Mucosa of descending colon (tissue), 3 donors: ENCODE measurements around the gene PSD2. TPM values are rescaled to one million over a fixed set of nuclear protein-coding genes. Genes with fewer than 3 reads are reported as not detected.

Experiments used
- ATAC-seq: fragments of 200-7000 bp; cut with Tn5 transposase; one replicate; pipeline ENCODE4 v1.9.1; 2020; ENCODE audit warnings: mild to moderate bottlenecking, moderate library complexity
- DNase-seq, 3 donors: peaks; one replicate each; pipeline ENCODE4 v3.0.0-alpha.2; 2020
- H3K36me3 ChIP-seq: fragments of 200-600 bp; one replicate; pipeline ENCODE4 v1.8.0; 2021; ENCODE audit warnings: low read depth, mild to moderate bottlenecking
- H3K4me1 ChIP-seq: fragments of 200-600 bp; one replicate; pipeline ENCODE4 v1.8.0; 2021; ENCODE audit warnings: low read depth, mild to moderate bottlenecking
- H3K4me3 ChIP-seq: fragments of 200-600 bp; one replicate; pipeline ENCODE4 v1.8.0; 2021; ENCODE audit warnings: mild to moderate bottlenecking
- H3K9me3 ChIP-seq: fragments of 200-600 bp; one replicate; pipeline ENCODE4 v1.8.0; 2021; ENCODE audit warnings: mild to moderate bottlenecking
- intact Hi-C, 2 donors: fragments of 100-400 bp; cut with DNase I in 1 of 2; cut with micrococcal nuclease in 1 of 2; formaldehyde crosslinking; loops; one replicate each; pipeline versions ENCODE4 v1.11.0 to v1.11.1; 2022; cut with DNase I, micrococcal nuclease
- total RNA-seq, 3 donors: library from RNA; stranded (reverse); fragmentation: NEBNext Ultra II Directional in 2 of 3; extraction: Animal tissue kit (Norgen Biotek cat#: 25700) in 2 of 3; gene quantifications; one replicate each; pipeline versions ENCODE4 v1.2.1 to v1.2.4, GENCODE V29; 2021 to 2023
- TF ChIP-seq, protein P1 (sequence below): fragments of 200-600 bp; IDR thresholded peaks from one replicate; pipeline ENCODE4 v1.8.0; 2022; ENCODE audit warnings: antibody characterized with exemption, mild to moderate bottlenecking
- donor health status: DM: no; HTN: no; CAD: no; lungs with moderate emphysema.
- donor health status: DM: no; HTN: no; CAD: no.
- donor health status: DM: no; HTN: yes; CAD: no.

PSD2 gene
- total RNA-seq, 3 donors from 2014 or later = 0.07 to 0.25 TPM; not detected in 1

DNA sequence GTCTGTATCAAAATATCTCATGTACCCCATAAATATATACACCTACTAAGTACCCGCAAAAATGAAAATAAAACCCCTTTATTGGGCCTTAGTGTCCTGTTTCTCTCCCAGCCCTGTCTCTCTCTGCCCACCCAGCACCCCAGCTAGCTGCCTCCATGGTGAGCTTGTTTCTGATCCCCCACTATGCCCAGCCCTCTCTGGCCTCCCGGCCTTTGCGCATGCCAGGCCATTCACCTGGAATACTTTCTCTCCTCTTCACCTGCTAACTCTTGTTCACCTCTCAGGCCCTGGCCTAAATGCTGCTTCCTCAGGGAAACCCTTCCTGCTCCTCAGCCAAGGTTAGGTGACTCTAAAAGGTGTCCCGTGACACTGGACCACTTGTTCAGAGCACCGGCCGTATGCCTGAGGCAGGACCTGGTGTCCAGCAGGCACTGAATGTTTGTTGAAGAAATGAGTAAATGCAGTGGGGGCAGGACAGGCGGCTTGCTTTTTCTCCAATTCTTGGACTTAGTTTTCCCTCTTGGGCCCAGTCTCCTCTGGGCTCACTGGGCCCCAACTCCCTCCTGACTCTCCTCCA is 58.5 kb downstream of the PSD2 start:
- no peaks in the 10 kb centered on the region for H3K36me3 ChIP-seq
- intact Hi-C loops = no loop called here
- no peak overlapping the region for H3K4me3 ChIP-seq
- DNase-seq = no peak
- TF ChIP-seq, protein P1, sequence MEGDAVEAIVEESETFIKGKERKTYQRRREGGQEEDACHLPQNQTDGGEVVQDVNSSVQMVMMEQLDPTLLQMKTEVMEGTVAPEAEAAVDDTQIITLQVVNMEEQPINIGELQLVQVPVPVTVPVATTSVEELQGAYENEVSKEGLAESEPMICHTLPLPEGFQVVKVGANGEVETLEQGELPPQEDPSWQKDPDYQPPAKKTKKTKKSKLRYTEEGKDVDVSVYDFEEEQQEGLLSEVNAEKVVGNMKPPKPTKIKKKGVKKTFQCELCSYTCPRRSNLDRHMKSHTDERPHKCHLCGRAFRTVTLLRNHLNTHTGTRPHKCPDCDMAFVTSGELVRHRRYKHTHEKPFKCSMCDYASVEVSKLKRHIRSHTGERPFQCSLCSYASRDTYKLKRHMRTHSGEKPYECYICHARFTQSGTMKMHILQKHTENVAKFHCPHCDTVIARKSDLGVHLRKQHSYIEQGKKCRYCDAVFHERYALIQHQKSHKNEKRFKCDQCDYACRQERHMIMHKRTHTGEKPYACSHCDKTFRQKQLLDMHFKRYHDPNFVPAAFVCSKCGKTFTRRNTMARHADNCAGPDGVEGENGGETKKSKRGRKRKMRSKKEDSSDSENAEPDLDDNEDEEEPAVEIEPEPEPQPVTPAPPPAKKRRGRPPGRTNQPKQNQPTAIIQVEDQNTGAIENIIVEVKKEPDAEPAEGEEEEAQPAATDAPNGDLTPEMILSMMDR = no peak
- ATAC-seq = no peak
- H3K4me1 ChIP-seq = no peaks in the 10 kb centered on the region
- H3K9me3 ChIP-seq = no peaks in the 10 kb centered on the region

DNA sequence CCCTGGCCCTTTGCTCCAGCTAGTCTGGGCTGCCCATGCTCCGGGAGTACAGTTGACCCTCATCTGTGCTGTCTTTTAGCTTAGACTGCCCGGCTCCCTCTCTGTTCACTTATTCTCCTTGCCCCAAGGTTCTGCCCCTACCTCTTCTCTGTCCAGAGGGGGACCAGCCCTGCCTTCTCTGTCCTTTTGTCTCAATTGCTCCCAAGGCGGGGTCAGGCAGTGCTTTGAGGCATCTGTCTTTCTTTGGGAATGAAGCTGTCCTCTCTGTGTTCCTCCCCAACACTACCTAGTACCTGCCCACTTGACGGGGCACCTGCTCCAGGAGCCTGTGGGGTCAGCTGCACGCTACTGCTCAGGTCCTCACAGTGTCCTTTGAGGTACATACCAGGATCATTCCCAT is 59.3 kb downstream of the PSD2 start:
- DNase-seq (no peak), ATAC-seq (no peak)
- H3K9me3 ChIP-seq = no peaks in the 10 kb centered on the region
- H3K36me3 ChIP-seq = no peaks in the 10 kb centered on the region
- intact Hi-C loops = no loop called here
- TF ChIP-seq, protein P1 = no peak
- H3K4me3 ChIP-seq = no peak overlapping the region
- H3K4me1 ChIP-seq = no peaks in the 10 kb centered on the region

DNA sequence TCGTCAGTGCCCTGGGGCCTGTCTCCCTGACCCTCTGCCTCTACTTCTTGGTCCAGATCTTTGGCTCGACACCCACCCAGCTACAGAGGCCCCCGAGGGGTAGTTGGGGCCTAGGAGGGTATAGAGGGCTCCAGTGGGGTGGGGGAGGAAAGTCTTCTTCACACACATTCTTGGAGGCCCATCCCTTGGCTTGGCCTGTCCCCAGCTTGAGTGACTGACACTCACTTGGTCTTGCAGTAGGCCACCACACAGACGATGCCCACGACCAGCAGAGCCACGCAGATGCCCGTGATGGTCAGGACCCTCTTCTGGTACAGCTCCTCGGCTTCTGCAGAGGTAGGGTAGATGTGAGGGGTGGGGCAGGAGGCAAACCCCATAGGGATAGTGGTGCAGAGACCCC is 59.8 kb downstream of the PSD2 start:
- intact Hi-C loops = no loop called here
- Histone ChIP-seq H3K36me3 (no peaks in the 10 kb centered on the region), H3K4me1 (no peaks in the 10 kb centered on the region), H3K4me3 (no peak overlapping the region), H3K9me3 (no peaks in the 10 kb centered on the region)
- no peak for ATAC-seq
- TF ChIP-seq, protein P1 = no peak
- DNase-seq = no peak

DNA sequence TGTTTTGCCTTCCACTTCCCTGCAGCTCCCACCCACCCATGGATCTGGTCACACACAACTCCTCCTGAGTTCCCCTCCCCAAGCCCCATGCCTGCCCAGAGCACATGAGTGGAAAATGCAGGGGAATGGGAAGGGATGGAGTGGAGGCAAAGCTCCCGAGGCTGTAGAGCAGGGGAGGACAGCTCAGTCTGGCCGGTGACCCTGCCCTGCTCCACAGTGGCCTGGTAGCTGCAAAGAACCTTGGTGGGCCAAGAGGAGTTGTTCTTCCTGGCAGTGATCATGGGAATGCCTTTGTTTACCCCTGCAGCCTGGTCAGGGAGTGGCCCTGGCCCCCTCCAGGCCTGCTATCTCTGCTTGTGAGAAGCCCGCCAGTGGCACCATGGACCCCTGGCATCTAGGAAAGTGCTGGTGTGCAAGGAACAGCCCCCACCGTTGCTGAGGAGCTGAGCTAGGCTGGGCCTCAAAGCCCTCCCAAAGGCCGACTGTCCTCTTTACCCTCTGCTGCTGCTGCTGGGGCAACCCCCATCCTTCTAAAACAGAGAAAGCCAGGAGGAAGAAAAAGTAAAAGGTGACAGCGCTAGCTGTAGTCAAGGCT is 60.4 kb downstream of the PSD2 start:
- intact Hi-C loops = no loop called here
- no peak for ATAC-seq
- TF ChIP-seq, protein P1 = no peak

DNA sequence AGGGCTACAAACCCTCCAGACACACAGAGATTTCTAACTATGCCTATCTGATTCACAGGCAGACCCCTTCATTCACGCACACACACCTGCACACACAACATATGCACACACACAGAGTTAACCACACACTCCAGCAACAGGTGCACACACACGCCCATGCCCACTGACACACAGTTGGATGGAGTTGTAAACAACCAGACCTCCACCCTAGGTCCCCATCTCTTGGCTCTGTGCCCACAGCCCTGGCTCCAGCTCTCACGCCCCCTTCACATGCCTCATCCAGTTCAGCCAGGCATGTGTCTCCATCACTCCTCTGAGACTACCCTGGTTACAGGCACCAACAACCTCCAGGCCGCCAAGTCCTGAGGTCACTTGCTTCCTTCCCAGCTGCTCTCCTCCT is 61.1 kb downstream of the PSD2 start:
- ATAC-seq (no peak), DNase-seq (peak in 1 of 3 donors; percentile 3)
- Histone ChIP-seq H3K4me3 (no peak overlapping the region), H3K4me1 (no peaks in the 10 kb centered on the region), H3K36me3 (no peaks in the 10 kb centered on the region), H3K9me3 (no peaks in the 10 kb centered on the region)
- TF ChIP-seq, protein P1 = no peak
- intact Hi-C loops = no loop called here

More for the DNA sequence above, 60.4 kb downstream of the PSD2 start:
- Histone ChIP-seq H3K4me1 (no peaks in the 10 kb centered on the region), H3K36me3 (no peaks in the 10 kb centered on the region), H3K9me3 (no peaks in the 10 kb centered on the region), H3K4me3 (no peak overlapping the region)
- no peak for DNase-seq

DNA sequence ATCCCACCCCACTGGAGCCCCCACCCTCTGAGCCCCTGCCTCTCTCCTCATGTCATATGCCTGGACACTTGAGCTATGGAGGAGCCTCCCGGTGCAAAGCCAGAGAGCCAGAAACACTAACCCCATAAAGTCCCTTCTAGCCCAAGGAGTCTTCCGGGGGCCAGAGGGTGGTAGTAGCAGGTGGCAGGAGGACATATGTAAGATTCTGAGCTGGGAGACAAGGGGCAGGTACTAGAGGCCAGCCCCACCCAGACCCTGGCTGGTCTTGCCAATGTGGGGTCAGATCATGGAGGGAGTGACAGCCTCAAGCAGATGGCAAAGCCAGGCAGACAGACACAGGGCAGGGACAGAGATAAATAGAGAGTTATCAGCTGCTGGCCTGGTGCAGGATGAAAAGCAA is 63.4 kb downstream of the PSD2 start:
- no peaks in the 10 kb centered on the region for H3K36me3 ChIP-seq
- no peaks in the 10 kb centered on the region for H3K4me1 ChIP-seq
- intact Hi-C loops = no loop called here
- no peak for DNase-seq
- H3K4me3 ChIP-seq = no peak overlapping the region
- ATAC-seq = no peak
- TF ChIP-seq, protein P1 = no peak
- no peaks in the 10 kb centered on the region for H3K9me3 ChIP-seq
